Mesenteric fat pad (tissue), 1 donor: Measurements from ENCODE around the gene OVCA2. TPM values are rescaled to one million over a fixed set of nuclear protein-coding genes. Genes with fewer than 3 reads are reported as not detected.

Experiments
- DNase-seq: peaks from one replicate; pipeline ENCODE4 v3.0.0-alpha.2; 2020; ENCODE audit warnings: low spot score
- total RNA-seq: library from RNA; stranded (reverse); fragmentation: NEBNext Ultra II Directional; extraction: Animal tissue kit (Norgen Biotek cat#: 25700); gene quantifications from one replicate; pipeline ENCODE4 v1.2.1, GENCODE V29; 2021
- donor health status: DM: yes; HTN: yes; CAD: no.

The OVCA2 gene
- total RNA-seq, 1 donor from 2014 or later = 23.6 TPM

- no peak for DNase-seq
Observed at GRCh38 chr17:2064520-2064971, 22.7 kb downstream of the OVCA2 start.

GRCh38 chr17:2064980-2065785 is 23.4 kb downstream of the OVCA2 start:
- no peak for DNase-seq

GRCh38 chr17:2065949-2066400 is 24.2 kb downstream of the OVCA2 start:
- DNase-seq = no peak

GRCh38 chr17:2067048-2067561 is 25.3 kb downstream of the OVCA2 start:
- DNase-seq = no peak

- no peak for DNase-seq
Observed at GRCh38 chr17:2067608-2068024, 25.8 kb downstream of the OVCA2 start.

- DNase-seq = no peak
Observed at GRCh38 chr17:2068031-2068518, 26.3 kb downstream of the OVCA2 start.

GRCh38 chr17:2068519-2069051 is 26.8 kb downstream of the OVCA2 start:
- DNase-seq = no peak

GRCh38 chr17:2070241-2071023 is 28.6 kb downstream of the OVCA2 start:
- no peak for DNase-seq

GRCh38 chr17:2071024-2071385 is 29.2 kb downstream of the OVCA2 start:
- DNase-seq = no peak

GRCh38 chr17:2071455-2072281 is 29.8 kb downstream of the OVCA2 start:
- no peak for DNase-seq

GRCh38 chr17:2074919-2075318 is 33.1 kb downstream of the OVCA2 start:
- no peak for DNase-seq

GRCh38 chr17:2075336-2076086 is 33.7 kb downstream of the OVCA2 start:
- DNase-seq = no peak

- DNase-seq = no peak
Observed at GRCh38 chr17:2076087-2076984, 34.5 kb downstream of the OVCA2 start.

GRCh38 chr17:2077040-2077439 is 35.2 kb downstream of the OVCA2 start:
- DNase-seq = no peak

- DNase-seq = no peak
Observed at GRCh38 chr17:2081564-2081963, 39.7 kb downstream of the OVCA2 start.

GRCh38 chr17:2082003-2082781 is 40.4 kb downstream of the OVCA2 start:
- no peak for DNase-seq

- DNase-seq = no peak
Observed at GRCh38 chr17:2083613-2084035, 41.8 kb downstream of the OVCA2 start.
